ENCODE data around the gene KLF7. TPM values are rescaled to one million over a fixed set of nuclear protein-coding genes. Genes with fewer than 3 reads are reported as not detected.
A peak's percentile ranks its signal among the peaks of the same experiment; 100 is the strongest.

Gene KLF7
- total RNA-seq, 2 donors from 2014 or later: 27.2 to 28.3 TPM

DNA sequence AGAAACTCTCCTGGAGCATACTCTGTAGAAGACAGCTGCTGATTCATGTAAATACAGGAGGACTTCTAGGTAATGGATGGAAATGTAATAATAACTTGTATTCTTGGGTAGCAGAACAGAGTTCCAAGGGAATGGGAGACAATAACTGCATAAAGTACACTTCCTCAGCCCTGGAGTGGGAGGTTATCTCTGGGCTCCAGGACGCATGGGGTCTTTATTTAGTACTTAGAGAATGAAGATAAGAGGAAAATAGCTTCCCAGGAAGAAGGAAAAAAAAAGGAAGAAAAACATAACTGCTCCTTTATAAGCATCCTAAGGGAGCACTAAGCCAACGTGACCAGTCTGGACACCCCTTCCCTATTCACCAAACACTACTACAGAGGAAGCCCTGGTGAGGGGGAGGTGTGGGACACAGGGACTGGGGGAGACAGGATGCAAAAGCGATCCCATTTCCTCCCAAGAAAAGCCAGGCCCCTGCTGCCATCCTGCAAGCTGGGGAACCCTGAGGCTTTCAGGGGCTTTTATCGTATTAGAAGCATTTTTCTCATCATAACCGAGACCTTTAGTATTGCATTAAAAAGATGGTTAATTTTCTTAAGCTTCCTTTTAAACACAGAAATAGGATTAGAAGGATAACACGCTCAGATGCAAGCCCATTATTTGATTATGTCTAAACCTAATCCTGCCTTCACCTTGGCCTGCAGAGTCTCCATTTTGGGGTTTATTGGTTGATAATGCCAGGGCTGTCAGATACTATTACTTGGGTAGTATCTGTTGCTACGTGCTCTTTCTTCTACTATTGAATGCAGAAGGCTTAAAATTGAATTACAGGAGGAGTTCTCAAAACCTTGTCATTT, 78.5 kb downstream of the KLF7 start:
- Histone ChIP-seq H3K27me3 (replicated peaks; ENCODE audit: insufficient read depth) (no peaks in the 10 kb centered on the region), H3K9me3 (no peaks in the 10 kb centered on the region), H3K27ac (no peak overlapping the region), H3K4me3 (no peak overlapping the region), H3K36me3 (peaks cover 7% of the 10 kb centered on the region), H3K4me1 (ENCODE audit: control insufficient read depth in 1 of 2, low read depth in 2 of 2) (peaks cover 26 to 48% of the 10 kb centered on the region in 2 donors)
- ATAC-seq (ENCODE audit: insufficient number of reproducible peaks, low FRiP score, low read depth) (no peak), DNase-seq (ENCODE audit: low spot score) (no peak)
- TF ChIP-seq, protein P1, sequence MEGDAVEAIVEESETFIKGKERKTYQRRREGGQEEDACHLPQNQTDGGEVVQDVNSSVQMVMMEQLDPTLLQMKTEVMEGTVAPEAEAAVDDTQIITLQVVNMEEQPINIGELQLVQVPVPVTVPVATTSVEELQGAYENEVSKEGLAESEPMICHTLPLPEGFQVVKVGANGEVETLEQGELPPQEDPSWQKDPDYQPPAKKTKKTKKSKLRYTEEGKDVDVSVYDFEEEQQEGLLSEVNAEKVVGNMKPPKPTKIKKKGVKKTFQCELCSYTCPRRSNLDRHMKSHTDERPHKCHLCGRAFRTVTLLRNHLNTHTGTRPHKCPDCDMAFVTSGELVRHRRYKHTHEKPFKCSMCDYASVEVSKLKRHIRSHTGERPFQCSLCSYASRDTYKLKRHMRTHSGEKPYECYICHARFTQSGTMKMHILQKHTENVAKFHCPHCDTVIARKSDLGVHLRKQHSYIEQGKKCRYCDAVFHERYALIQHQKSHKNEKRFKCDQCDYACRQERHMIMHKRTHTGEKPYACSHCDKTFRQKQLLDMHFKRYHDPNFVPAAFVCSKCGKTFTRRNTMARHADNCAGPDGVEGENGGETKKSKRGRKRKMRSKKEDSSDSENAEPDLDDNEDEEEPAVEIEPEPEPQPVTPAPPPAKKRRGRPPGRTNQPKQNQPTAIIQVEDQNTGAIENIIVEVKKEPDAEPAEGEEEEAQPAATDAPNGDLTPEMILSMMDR (IDR thresholded peaks at IDR 0.05): no peak

DNA sequence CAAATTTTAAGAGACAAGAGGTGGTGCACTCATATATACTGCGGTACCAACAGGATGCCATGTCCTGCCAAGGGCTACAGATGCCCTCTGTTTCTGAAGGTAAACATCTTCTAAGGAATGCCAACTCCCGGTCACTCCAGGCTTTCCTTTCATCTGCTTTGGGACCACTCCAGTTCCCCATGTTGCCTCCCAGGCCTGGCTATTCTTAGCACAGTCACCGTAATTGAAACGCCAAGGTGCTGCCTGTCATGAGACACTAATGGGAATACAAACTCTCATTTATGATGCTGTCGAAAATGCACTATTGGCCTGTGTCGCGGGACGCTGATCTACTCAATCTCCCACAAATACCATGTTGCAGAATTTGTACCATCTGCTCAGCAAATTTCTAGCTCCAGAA, 79.6 kb downstream of the KLF7 start:
- DNase-seq (ENCODE audit: low spot score): no peak
- H3K36me3 ChIP-seq: peaks cover 9% of the 10 kb centered on the region
- H3K4me1 ChIP-seq (ENCODE audit: control insufficient read depth in 1 of 2, low read depth in 2 of 2): peaks cover 20 to 42% of the 10 kb centered on the region in 2 donors

GRCh38 chr2:207085110-207085509, 80.6 kb downstream of the KLF7 start:
- Histone ChIP-seq H3K27ac (peak overlapping the region in 1 of 2 donors; percentile 3), H3K27me3 (replicated peaks; ENCODE audit: insufficient read depth) (no peaks in the 10 kb centered on the region), H3K4me3 (no peak overlapping the region), H3K9me3 (no peaks in the 10 kb centered on the region), H3K36me3 (peaks cover 19% of the 10 kb centered on the region), H3K4me1 (ENCODE audit: control insufficient read depth in 1 of 2, low read depth in 2 of 2) (peaks cover 12 to 32% of the 10 kb centered on the region in 2 donors)
- TF ChIP-seq, protein P1 (IDR thresholded peaks at IDR 0.05): no peak
- DNase-seq (ENCODE audit: low spot score) (no peak), ATAC-seq (ENCODE audit: insufficient number of reproducible peaks, low FRiP score, low read depth) (no peak)

More for the DNA sequence above, 79.6 kb downstream of the KLF7 start:
- TF ChIP-seq, protein P1 (IDR thresholded peaks at IDR 0.05): no peak
- ATAC-seq (ENCODE audit: insufficient number of reproducible peaks, low FRiP score, low read depth): no peak
- Histone ChIP-seq H3K27ac (no peak overlapping the region), H3K4me3 (no peak overlapping the region), H3K27me3 (replicated peaks; ENCODE audit: insufficient read depth) (no peaks in the 10 kb centered on the region), H3K9me3 (no peaks in the 10 kb centered on the region)

- peaks cover 0 to 18% of the 10 kb centered on the region in 2 donors for H3K4me1 ChIP-seq (ENCODE audit: control insufficient read depth in 1 of 2, low read depth in 2 of 2)
- H3K36me3 ChIP-seq: peaks cover 32% of the 10 kb centered on the region
- no peaks in the 10 kb centered on the region for H3K27me3 ChIP-seq (replicated peaks; ENCODE audit: insufficient read depth)
- no peaks in the 10 kb centered on the region for H3K9me3 ChIP-seq
- DNase-seq (ENCODE audit: low spot score): no peak
- TF ChIP-seq, protein P1 (IDR thresholded peaks at IDR 0.05): no peak
- no peak for ATAC-seq (ENCODE audit: insufficient number of reproducible peaks, low FRiP score, low read depth)
- H3K4me3 ChIP-seq: no peak overlapping the region
- H3K27ac ChIP-seq: peak overlapping the region in 1 of 2 donors; percentile 6
Observed at GRCh38 chr2:207083361-207084110, 82.2 kb downstream of the KLF7 start.

GRCh38 chr2:207082619-207083018, 83.1 kb downstream of the KLF7 start:
- TF ChIP-seq, protein P1 (IDR thresholded peaks at IDR 0.05): no peak
- no peak for DNase-seq (ENCODE audit: low spot score)
- Histone ChIP-seq H3K27ac (no peak overlapping the region), H3K36me3 (peaks cover 32% of the 10 kb centered on the region), H3K9me3 (no peaks in the 10 kb centered on the region), H3K4me3 (no peak overlapping the region), H3K27me3 (replicated peaks; ENCODE audit: insufficient read depth) (no peaks in the 10 kb centered on the region), H3K4me1 (ENCODE audit: control insufficient read depth in 1 of 2, low read depth in 2 of 2) (peaks cover 0 to 15% of the 10 kb centered on the region in 2 donors)
- ATAC-seq (ENCODE audit: insufficient number of reproducible peaks, low FRiP score, low read depth): no peak

All from thoracic aorta (tissue), 2 donors.